H1 (cell line): ENCODE data around the gene TRAPPC6A. TPM values are rescaled to one million over a fixed set of nuclear protein-coding genes. Genes with fewer than 3 reads are reported as not detected.

Experiments used
- CTCF ChIA-PET: fragments of 300-600 bp; sonication (Branson Sonifier 250); formaldehyde crosslinking; loops from one replicate; lab custom pipeline; 2021; ENCODE audit not compliant: partially characterized antibody; lab: Charles Lee
- POLR2A ChIA-PET: fragments of 300-600 bp; sonication (Branson Sonifier 250); formaldehyde crosslinking; loops from one replicate; lab custom pipeline; 2021; ENCODE audit warnings: inconsistent platforms; ENCODE audit not compliant: partially characterized antibody; lab: Charles Lee
- DNase-seq, 2 experiments: peaks; one replicate each; pipeline versions ENCODE4 v3.0.0 to v3.0.0-alpha.2; 2010 to 2022; ENCODE audit warnings: low spot score in 2 of 2, low read depth in 1 of 2, mixed read lengths in 1 of 2
- FAIRE-seq: peaks from 2 replicates; lab custom pipeline; 2011; peaks lifted over from hg19 to GRCh38; lab: Jason Lieb, UNC
- H2AFZ ChIP-seq: 2 replicates; pipeline ENCODE4 v1.8.1; 2012; ENCODE audit warnings: low read length, inconsistent platforms
- H2AK5ac ChIP-seq: 2 replicates; pipeline ENCODE4 v1.6.1; 2013; ENCODE audit warnings: low read depth, low read length
- H2BK120ac ChIP-seq: replicated peaks from 2 replicates; pipeline ENCODE3; 2013; ENCODE audit warnings: low read depth, low read length, inconsistent platforms
- H2BK12ac ChIP-seq: 2 replicates; pipeline ENCODE4 v1.6.1; 2013; ENCODE audit warnings: low read depth, low read length
- H2BK15ac ChIP-seq: 2 replicates; pipeline ENCODE4 v1.6.1; 2013; ENCODE audit warnings: low read length
- H2BK20ac ChIP-seq: 2 replicates; pipeline ENCODE4 v1.6.1; 2013; ENCODE audit warnings: low read length
- H2BK5ac ChIP-seq: 2 replicates; pipeline ENCODE4 v1.6.1; 2013; ENCODE audit warnings: low read depth, low read length
- H3K14ac ChIP-seq: 2 replicates; pipeline ENCODE4 v1.6.1; 2013; ENCODE audit warnings: inconsistent platforms; ENCODE audit not compliant: insufficient read length
- H3K18ac ChIP-seq: 2 replicates; pipeline ENCODE4 v1.6.1; 2013; ENCODE audit warnings: low read length; ENCODE audit errors: extremely low read depth
- H3K23ac ChIP-seq: 2 replicates; pipeline ENCODE4 v1.6.1; 2013; ENCODE audit warnings: inconsistent platforms; ENCODE audit not compliant: insufficient read length
- H3K23me2 ChIP-seq: 2 replicates; pipeline ENCODE4 v1.6.1; 2013; ENCODE audit warnings: low read depth, low read length
- H3K27ac ChIP-seq: 2 replicates; pipeline ENCODE4 v1.6.1; 2011; ENCODE audit warnings: low read depth, low read length, inconsistent platforms
- H3K27me3 ChIP-seq, 4 experiments: replicated peaks in 1 of 4; 1 replicate in 1 of 4; 2 replicates in 3 of 4; pipeline versions ENCODE4 v1.6.1 to v1.8.1; 2011 to 2013; ENCODE audit warnings: low read length in 3 of 4, mild to moderate bottlenecking in 3 of 4, inconsistent platforms in 2 of 4, mixed read lengths in 2 of 4, moderate library complexity in 1 of 4; ENCODE audit not compliant: control insufficient read depth in 3 of 4, insufficient read depth in 3 of 4; ENCODE audit errors: extremely low read depth in 1 of 4
- H3K36me3 ChIP-seq, 4 experiments: 2 replicates each; pipeline versions ENCODE4 v1.6.1 to v1.8.1; 2011 to 2013; ENCODE audit warnings: mild to moderate bottlenecking in 4 of 4, low read length in 3 of 4, moderate library complexity in 2 of 4, control low read depth in 1 of 4, inconsistent platforms in 1 of 4; ENCODE audit not compliant: insufficient read depth in 4 of 4, control insufficient read depth in 2 of 4
- H3K4ac ChIP-seq: replicated peaks from 2 replicates; pipeline ENCODE3; 2013; ENCODE audit warnings: low read length, low read depth, mixed read lengths, inconsistent platforms; ENCODE audit not compliant: insufficient read length
- H3K4me1 ChIP-seq, 4 experiments: replicated peaks in 1 of 4; 1 replicate in 1 of 4; 2 replicates in 3 of 4; pipeline versions ENCODE4 v1.6.1 to v1.8.1; 2011 to 2013; ENCODE audit warnings: low read length in 3 of 4, inconsistent platforms in 2 of 4, mixed read lengths in 1 of 4; ENCODE audit not compliant: insufficient read depth in 4 of 4, control insufficient read depth in 3 of 4
- H3K4me2 ChIP-seq, 2 experiments: 2 replicates each; pipeline versions ENCODE4 v1.6.1 to v1.8.1; 2011 to 2013; ENCODE audit warnings: low read depth in 2 of 2, low read length in 2 of 2, control low read depth in 1 of 2, inconsistent platforms in 1 of 2, mild to moderate bottlenecking in 1 of 2; ENCODE audit not compliant: insufficient read depth in 1 of 2
- H3K4me3 ChIP-seq, 4 experiments: fragments of 200-600, 300-600 bp in 1 of 4; sonication (generic), shearing (Covaris generic), sonication (Bioruptor Twin) in 1 of 4; 2 replicates each; pipeline versions ENCODE4 v1.5.1 to v1.8.1; 2011 to 2016; ENCODE audit warnings: low read length in 4 of 4, low read depth in 3 of 4, control low read depth in 2 of 4, inconsistent platforms in 2 of 4, mild to moderate bottlenecking in 2 of 4, mixed read lengths in 1 of 4, moderate library complexity in 1 of 4; ENCODE audit not compliant: insufficient read depth in 2 of 4; ENCODE audit errors: extremely low read depth in 1 of 4
- H3K56ac ChIP-seq: replicated peaks from 2 replicates; pipeline ENCODE3; 2013; ENCODE audit warnings: low read depth, mild to moderate bottlenecking, mixed read lengths, low read length, inconsistent platforms; ENCODE audit not compliant: insufficient read length
- H3K79me1 ChIP-seq: 2 replicates; pipeline ENCODE4 v1.6.1; 2013; ENCODE audit warnings: low read depth, low read length, control low read depth
- H3K79me2 ChIP-seq, 2 experiments: 2 replicates each; pipeline versions ENCODE4 v1.6.1 to v1.8.1; 2012 to 2013; ENCODE audit warnings: low read length in 2 of 2, mild to moderate bottlenecking in 2 of 2, inconsistent platforms in 1 of 2; ENCODE audit not compliant: insufficient read depth in 2 of 2, control insufficient read depth in 1 of 2
- H3K9ac ChIP-seq, 4 experiments: replicated peaks in 1 of 4; 1 replicate in 1 of 4; 2 replicates in 3 of 4; pipeline versions ENCODE4 v1.6.1 to v1.8.1; 2011 to 2013; ENCODE audit warnings: low read depth in 3 of 4, low read length in 3 of 4, control low read depth in 2 of 4, mild to moderate bottlenecking in 2 of 4, moderate library complexity in 2 of 4, inconsistent platforms in 1 of 4; ENCODE audit errors: extremely low read depth in 1 of 4
- H3K9me3 ChIP-seq, 2 experiments: 2 replicates each; pipeline versions ENCODE4 v1.6.1 to v1.8.1; 2012 to 2013; ENCODE audit warnings: mild to moderate bottlenecking in 2 of 2, moderate library complexity in 2 of 2, control low read depth in 1 of 2, inconsistent platforms in 1 of 2, low read depth in 1 of 2, low read length in 1 of 2, mixed read lengths in 1 of 2; ENCODE audit not compliant: insufficient read depth in 2 of 2
- H4K20me1 ChIP-seq, 2 experiments: replicated peaks in 1 of 2; 2 replicates each; pipeline versions ENCODE3 to v1.8.1; 2011 to 2013; ENCODE audit warnings: inconsistent platforms in 2 of 2, low read length in 2 of 2, mild to moderate bottlenecking in 1 of 2; ENCODE audit not compliant: insufficient read depth in 2 of 2, control insufficient read depth in 1 of 2
- H4K5ac ChIP-seq: 2 replicates; pipeline ENCODE4 v1.6.1; 2013; ENCODE audit warnings: low read length, low read depth, mixed read lengths, inconsistent platforms; ENCODE audit not compliant: insufficient read length
- H4K8ac ChIP-seq: 2 replicates; pipeline ENCODE4 v1.8.0; 2013; ENCODE audit warnings: mild to moderate bottlenecking, moderate library complexity, low read length, inconsistent platforms; ENCODE audit not compliant: insufficient read depth; ENCODE audit errors: extremely low read depth
- H4K91ac ChIP-seq: replicated peaks from 2 replicates; pipeline ENCODE3; 2013; ENCODE audit warnings: low read length, mixed read lengths, inconsistent platforms; ENCODE audit not compliant: insufficient read length
- BRCA1 ChIP-seq: IDR thresholded peaks from 2 replicates; pipeline ENCODE4 v1.6.1; 2012; ENCODE audit warnings: low read depth, low read length, improper control_type of control experiment
- CEBPB ChIP-seq: IDR thresholded peaks from 2 replicates; pipeline ENCODE4 v1.6.1; 2012; ENCODE audit warnings: low read depth, low read length
- CTBP2 ChIP-seq: IDR thresholded peaks from 2 replicates; pipeline ENCODE4 v1.7.0; 2011; ENCODE audit warnings: borderline replicate concordance, mild to moderate bottlenecking, moderate library complexity, mixed read lengths, low read length; ENCODE audit not compliant: insufficient read depth, insufficient read length
- WGBS, 2 experiments: shearing (Covaris generic) in 1 of 2; methylation state at CpG; one replicate each; pipeline versions ENCODE4 v1.1.6 to v1.1.7; 2013 to 2015; ENCODE audit warnings: low lambda C conversion rate in 2 of 2, mixed read lengths in 2 of 2, inconsistent platforms in 1 of 2, low coverage in 1 of 2, missing lambda C conversion rate in 1 of 2; ENCODE audit not compliant: insufficient replicate concordance in 2 of 2, insufficient coverage in 1 of 2, insufficient read length in 1 of 2; ENCODE audit errors: extremely low coverage in 1 of 2, missing lambda C conversion rate in 1 of 2; 5-methylcytosine and 5-hydroxymethylcytosine counted together
- polyA plus RNA-seq, 7 experiments: library from polyadenylated mRNA; depleted of rRNA in 3 of 7; stranded (reverse) in 5 of 7; unstranded in 2 of 7; fragments of >200 nt in 5 of 7; fragments of 200-250 nt in 2 of 7; gene quantifications; 1 replicate in 5 of 7; 2 replicates in 1 of 7; 4 replicates in 1 of 7; pipeline versions ENCODE4 v1.2.1 to v1.2.3, GENCODE V29; 2011 to 2013; ENCODE audit warnings: missing spikeins in 2 of 7, mixed read lengths in 2 of 7
- total RNA-seq: library from RNA; stranded (reverse); fragmentation: NEBNext Ultra II Directional; extraction: Animal tissue kit (Norgen Biotek cat#: 25700); gene quantifications from 2 replicates; pipeline ENCODE4 v1.2.1, GENCODE V29; 2021

Gene TRAPPC6A
- total and polyA plus RNA-seq, 2 of the 8 experiments (the other 6 are each of a cell fraction or from before 2014, with no cell fraction given): 31.8 to 130 TPM

DNA sequence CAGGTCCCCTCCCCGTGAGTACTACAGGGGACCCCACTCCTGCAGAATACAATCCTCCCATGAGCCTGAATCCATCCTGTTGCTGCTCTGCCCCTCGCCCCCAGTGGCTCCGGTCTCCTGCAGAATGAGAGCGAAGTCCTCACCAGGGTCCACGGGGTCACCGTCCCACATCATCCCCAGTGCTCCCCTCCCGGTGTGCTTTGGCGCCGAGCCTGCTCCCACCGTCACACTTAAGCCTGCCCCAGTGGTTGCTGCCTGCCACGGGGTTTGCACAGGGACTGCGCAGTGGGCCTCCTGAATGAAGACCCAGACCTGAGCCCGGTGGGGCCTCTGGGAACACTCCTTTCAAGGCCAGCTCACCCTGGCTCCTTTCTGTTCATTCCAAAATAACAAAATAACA is 47.8 kb downstream of the TRAPPC6A start:
- H2AFZ ChIP-seq: no peak overlapping the region
- no peak overlapping the region for H3K27ac ChIP-seq
- H3K14ac ChIP-seq: no peak overlapping the region
- H4K20me1 ChIP-seq: peaks cover 17 to 27% of the 10 kb centered on the region in 2 experiments
- H2BK20ac ChIP-seq: no peak overlapping the region
- no peak overlapping the region for H3K4me2 ChIP-seq
- H3K18ac ChIP-seq: no peak overlapping the region
- CTCF ChIA-PET: interaction anchor here (0.5 to 2.5 kb wide), 5 partner anchors 10 to 220 kb away, joined by 3 to 12 read pairs (median 4); no protein-coding TSS in a partner anchor
- DNase-seq (no peak), FAIRE-seq (no peak)
- H3K79me2 ChIP-seq: peaks cover 0 to 45% of the 10 kb centered on the region in 2 experiments; a peak in 2 of 4 replicates
- no peak overlapping the region for H4K5ac ChIP-seq
- no peak overlapping the region for H2BK120ac ChIP-seq
- TF ChIP-seq BRCA1 (no peak), CTBP2 (no peak), CEBPB (no peak)
- no peak overlapping the region for H3K4ac ChIP-seq
- no peak overlapping the region for H3K4me3 ChIP-seq
- no peaks in the 10 kb centered on the region for H3K9me3 ChIP-seq
- H3K23me2 ChIP-seq: no peaks in the 10 kb centered on the region
- POLR2A ChIA-PET: interaction anchor here (1.0 to 1.9 kb wide), 3 partner anchors 10 to 38 kb away, joined by 3 to 4 read pairs (median 4); partner anchors contain the start of gene PPP1R37
- H4K8ac ChIP-seq: no peak overlapping the region
- peak overlapping the region; percentile 9; the same call in 1 of the 2 replicates for H2BK12ac ChIP-seq
- 94% methylated on average over 13 of the region's 13 CpGs; no CpG with 5 or more reads in 1 of the 2 experiments for WGBS, 2 experiments
- no peak overlapping the region for H3K23ac ChIP-seq
- H3K9ac ChIP-seq: no peak overlapping the region
- no peak overlapping the region for H3K56ac ChIP-seq
- no peaks in the 10 kb centered on the region; a peak in 1 of 7 replicates for H3K27me3 ChIP-seq
- peaks cover 24% of the 10 kb centered on the region for H3K79me1 ChIP-seq
- no peak overlapping the region for H2BK15ac ChIP-seq
- H4K91ac ChIP-seq: no peak overlapping the region
- H2AK5ac ChIP-seq: no peak overlapping the region
- H3K4me1 ChIP-seq: peaks cover 0 to 10% (median 7%) of the 10 kb centered on the region in 4 experiments; a peak in 6 of 7 replicates
- H2BK5ac ChIP-seq: peak overlapping the region; percentile 24; the same call in 1 of the 2 replicates
- H3K36me3 ChIP-seq: no peaks in the 10 kb centered on the region
